Body of pancreas (tissue), 4 donors: Measurements from ENCODE around the gene E2F1. TPM values are rescaled to one million over a fixed set of nuclear protein-coding genes. Genes with fewer than 3 reads are reported as not detected.
"Not testable (repeated sequence)": the region's sequence is repeated elsewhere in the genome, so short reads cannot be mapped to it uniquely, and the experiment has no call there.

ENCODE experiments used
- ATAC-seq: fragments of 150-250 bp; one replicate; pipeline ENCODE4 v1.9.1; 2016
- DNase-seq, 4 donors: peaks; one replicate each; pipeline ENCODE4 v3.0.0-alpha.2; 2019
- H3K27ac ChIP-seq, 4 donors: fragments of 200-600 bp; sonication (generic); 1 replicate in 3 of 4; 2 replicates in 1 of 4; pipeline versions ENCODE4 v1.5.1 to v1.6.1; 2016 to 2019; ENCODE audit warnings: mild to moderate bottlenecking in 1 of 4, mixed read lengths in 1 of 4, moderate library complexity in 1 of 4
- H3K27me3 ChIP-seq, 2 donors: fragments of 200-600 bp; sonication (generic); one replicate each; pipeline ENCODE4 v1.6.0; 2016; ENCODE audit warnings: mild to moderate bottlenecking in 1 of 2
- H3K36me3 ChIP-seq, 2 donors: fragments of 200-600 bp; sonication (generic); replicated peaks in 1 of 2; 2 replicates each; pipeline ENCODE4 v1.5.1; 2016; ENCODE audit warnings: low read depth in 2 of 2; ENCODE audit not compliant: insufficient read depth in 1 of 2
- H3K4me1 ChIP-seq: fragments of 200-600 bp; sonication (generic); one replicate; pipeline ENCODE4 v1.6.0; 2016
- H3K4me3 ChIP-seq, 2 donors: fragments of 200-600 bp; sonication (generic); 1 replicate in 1 of 2; 2 replicates in 1 of 2; pipeline ENCODE4 v1.5.1; 2016 to 2019
- H3K9me3 ChIP-seq, 3 donors: fragments of 200-600 bp; sonication (generic); 1 replicate in 2 of 3; 2 replicates in 1 of 3; pipeline ENCODE4 v1.5.1; 2016
- POLR2A ChIP-seq, 3 donors: fragments of 450-650 bp; IDR thresholded peaks; one replicate each; pipeline ENCODE4 v1.6.1; 2016; ENCODE audit warnings: antibody characterized with exemption in 3 of 3, mild to moderate bottlenecking in 2 of 3
- WGBS, 2 donors: methylation state at CpG; one replicate each; pipeline ENCODE4 v1.1.5; 2017; 5-methylcytosine and 5-hydroxymethylcytosine counted together
- intact Hi-C: fragments of 100-400 bp; cut with DNase I; formaldehyde crosslinking; loops from one replicate; pipeline ENCODE4 v1.15.1; 2023
- total RNA-seq, 2 donors: library from RNA; depleted of rRNA; stranded (reverse); fragments of >200 nt; gene quantifications; one replicate each; pipeline ENCODE4 v1.1.0, GENCODE V29; 2016
- TF ChIP-seq, protein P1 (sequence below), 7 experiments: fragments of 450-650 bp in 4 of 7; fragments of 200-600 bp in 3 of 7; sonication (generic) in 3 of 7; IDR thresholded peaks; one replicate each; pipeline ENCODE4 v1.5.1; 2016 to 2019; ENCODE audit warnings: antibody characterized with exemption in 7 of 7

Gene E2F1
- total RNA-seq, 2 donors from 2014 or later, result 0.66 TPM; not detected in 1

- H3K36me3 ChIP-seq, result peaks cover 4 to 12% of the 10 kb centered on the region in 2 donors
- DNase-seq (no peak), ATAC-seq (no peak)
- intact Hi-C loops, result no loop called here
- no peaks in the 10 kb centered on the region for H3K9me3 ChIP-seq
- TF ChIP-seq, protein P1, sequence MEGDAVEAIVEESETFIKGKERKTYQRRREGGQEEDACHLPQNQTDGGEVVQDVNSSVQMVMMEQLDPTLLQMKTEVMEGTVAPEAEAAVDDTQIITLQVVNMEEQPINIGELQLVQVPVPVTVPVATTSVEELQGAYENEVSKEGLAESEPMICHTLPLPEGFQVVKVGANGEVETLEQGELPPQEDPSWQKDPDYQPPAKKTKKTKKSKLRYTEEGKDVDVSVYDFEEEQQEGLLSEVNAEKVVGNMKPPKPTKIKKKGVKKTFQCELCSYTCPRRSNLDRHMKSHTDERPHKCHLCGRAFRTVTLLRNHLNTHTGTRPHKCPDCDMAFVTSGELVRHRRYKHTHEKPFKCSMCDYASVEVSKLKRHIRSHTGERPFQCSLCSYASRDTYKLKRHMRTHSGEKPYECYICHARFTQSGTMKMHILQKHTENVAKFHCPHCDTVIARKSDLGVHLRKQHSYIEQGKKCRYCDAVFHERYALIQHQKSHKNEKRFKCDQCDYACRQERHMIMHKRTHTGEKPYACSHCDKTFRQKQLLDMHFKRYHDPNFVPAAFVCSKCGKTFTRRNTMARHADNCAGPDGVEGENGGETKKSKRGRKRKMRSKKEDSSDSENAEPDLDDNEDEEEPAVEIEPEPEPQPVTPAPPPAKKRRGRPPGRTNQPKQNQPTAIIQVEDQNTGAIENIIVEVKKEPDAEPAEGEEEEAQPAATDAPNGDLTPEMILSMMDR (IDR thresholded peaks at IDR 0.05), result no peak
- TF ChIP-seq POLR2A (IDR thresholded peaks at IDR 0.05), result no peak
- H3K4me3 ChIP-seq, result no peak overlapping the region
- 93 to 95% methylated on average over 3 of the region's 3 CpGs for WGBS, 2 donors
- H3K27me3 ChIP-seq, result no peaks in the 10 kb centered on the region
- no peak overlapping the region for H3K27ac ChIP-seq
- H3K4me1 ChIP-seq, result no peaks in the 10 kb centered on the region
Measured at GRCh38 chr20:33635341-33635740, 50.8 kb downstream of the E2F1 start.

- H3K4me3 ChIP-seq, H3K9me3 ChIP-seq, ATAC-seq, intact Hi-C loops, DNase-seq, H3K27ac ChIP-seq, H3K4me1 ChIP-seq, H3K27me3 ChIP-seq, H3K36me3 ChIP-seq: not testable (repeated sequence)
- 80 to 82% methylated on average over 4 of the region's 4 CpGs for WGBS, 2 donors
Measured at GRCh38 chr20:33631910-33632309, 54.3 kb downstream of the E2F1 start.

DNA sequence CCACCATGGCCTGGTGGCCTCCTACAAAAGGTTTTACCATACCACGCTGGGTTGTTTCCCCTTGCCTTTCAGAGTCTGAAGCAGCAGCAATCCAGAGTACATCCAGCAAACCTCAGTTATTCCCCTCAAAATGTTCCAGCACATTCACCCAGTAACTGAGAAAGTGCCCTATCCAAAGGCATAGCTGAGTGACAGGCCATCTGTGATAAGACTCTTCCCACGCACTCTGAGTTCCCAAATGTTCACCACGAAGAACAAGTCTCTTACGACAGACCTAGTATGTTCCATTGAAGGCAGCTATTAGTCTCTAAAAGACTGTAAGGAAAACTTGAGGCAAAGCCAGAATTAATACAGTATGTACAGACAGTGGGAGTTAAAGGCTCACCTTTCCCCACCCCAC lies 55.7 kb downstream of the E2F1 start:
- 79 to 82% methylated on average over 4 of the region's 4 CpGs for WGBS, 2 donors
- no peaks in the 10 kb centered on the region for H3K27me3 ChIP-seq
- H3K4me1 ChIP-seq, result no peaks in the 10 kb centered on the region
- peaks cover 0 to 7% of the 10 kb centered on the region in 2 donors for H3K36me3 ChIP-seq
- no peak for TF ChIP-seq POLR2A (IDR thresholded peaks at IDR 0.05)
- TF ChIP-seq, protein P1 (IDR thresholded peaks at IDR 0.05), result no peak
- no peak overlapping the region for H3K4me3 ChIP-seq
- ATAC-seq, result no peak
- H3K9me3 ChIP-seq, result no peaks in the 10 kb centered on the region
- no peak overlapping the region for H3K27ac ChIP-seq
- no peak for DNase-seq
- intact Hi-C loops, result no loop called here

DNA sequence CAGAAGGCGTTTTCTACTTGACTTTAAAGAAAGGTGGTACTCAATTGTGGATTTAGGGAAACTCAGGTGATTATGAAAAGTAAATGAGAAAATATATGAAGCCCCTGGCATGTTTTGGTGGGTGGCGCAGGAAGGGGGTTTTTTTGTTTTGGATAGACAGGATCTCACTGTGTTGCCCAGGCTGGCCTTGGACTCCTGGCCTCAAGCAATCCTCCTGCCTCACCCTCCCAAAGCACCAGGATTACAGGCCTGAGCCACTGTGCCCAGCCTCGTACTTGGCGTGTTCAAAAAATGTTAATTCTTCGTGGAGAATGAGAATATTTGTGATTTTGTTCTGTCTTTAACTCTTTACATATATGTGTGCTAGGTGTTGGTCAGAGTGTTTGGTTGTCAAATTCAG lies 56.2 kb downstream of the E2F1 start:
- ATAC-seq, result no peak
- 88 to 96% methylated on average over 5 of the region's 5 CpGs for WGBS, 2 donors
- Histone ChIP-seq H3K36me3 (peaks cover 0 to 7% of the 10 kb centered on the region in 2 donors), H3K9me3 (no peaks in the 10 kb centered on the region), H3K4me3 (no peak overlapping the region), H3K4me1 (no peaks in the 10 kb centered on the region), H3K27ac (no peak overlapping the region), H3K27me3 (no peaks in the 10 kb centered on the region)
- intact Hi-C loops, result no loop called here
- DNase-seq, result no peak
- TF ChIP-seq, protein P1 (IDR thresholded peaks at IDR 0.05), result no peak
- no peak for TF ChIP-seq POLR2A (IDR thresholded peaks at IDR 0.05)

- Histone ChIP-seq H3K4me3 (no peak overlapping the region), H3K36me3 (peaks cover 0 to 10% of the 10 kb centered on the region in 2 donors), H3K4me1 (no peaks in the 10 kb centered on the region), H3K27me3 (no peaks in the 10 kb centered on the region), H3K27ac (no peak overlapping the region), H3K9me3 (no peaks in the 10 kb centered on the region)
- intact Hi-C loops, result no loop called here
- TF ChIP-seq, protein P1 (IDR thresholded peaks at IDR 0.05), result no peak
- no peak for TF ChIP-seq POLR2A (IDR thresholded peaks at IDR 0.05)
- DNase-seq (no peak), ATAC-seq (no peak)
- 92 to 93% methylated on average over 10 of the region's 10 CpGs for WGBS, 2 donors
Measured at GRCh38 chr20:33629533-33629932, 56.7 kb downstream of the E2F1 start.
